ENCODE measurements around the gene PRCC.

DNA sequence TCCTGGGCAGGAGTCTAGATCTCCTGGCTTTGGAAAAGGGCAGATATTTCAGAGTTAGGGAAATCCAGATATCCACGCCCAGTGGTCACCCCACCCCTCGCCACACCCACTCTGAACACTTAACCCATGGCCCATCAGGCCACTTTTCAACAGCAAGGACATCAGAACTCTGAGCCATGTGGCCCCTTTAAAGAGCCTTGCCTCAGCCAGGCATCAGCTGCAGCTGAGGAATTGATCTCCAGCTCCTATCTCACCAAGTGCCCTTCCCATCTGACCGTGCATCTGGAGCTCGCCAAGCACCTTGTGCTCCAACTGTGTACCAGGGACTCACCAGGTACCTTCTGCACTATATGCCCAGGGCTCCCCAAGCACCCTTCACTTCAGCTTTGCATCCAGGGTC lies 69.6 kb downstream of the PRCC start:
- no peak for TF ChIP-seq CTCF (IDR thresholded peaks at IDR 0.05; ENCODE audit: control extremely low read depth in 1 of 3, insufficient read depth in 1 of 3, low read depth in 1 of 3, low read length in 3 of 3)
- no peak for TF ChIP-seq POLR2A (IDR thresholded peaks at IDR 0.05; ENCODE audit: control extremely low read depth in 1 of 2, low read depth in 2 of 2, low read length in 2 of 2)
- no peak for TF ChIP-seq SUZ12 (IDR thresholded peaks at IDR 0.05; ENCODE audit: low read length)
- TF ChIP-seq POLR2AphosphoS5 (IDR thresholded peaks at IDR 0.05; ENCODE audit: low read depth, low read length), result no peak
- no peak for TF ChIP-seq CHD2 (IDR thresholded peaks at IDR 0.05; ENCODE audit: low read length)
- TF ChIP-seq HDAC2 (IDR thresholded peaks at IDR 0.05; ENCODE audit: borderline replicate concordance in 1 of 2, low read depth in 2 of 2, low read length in 2 of 2), result no peak
- no peak for TF ChIP-seq HDAC6 (IDR thresholded peaks at IDR 0.05; ENCODE audit: low read depth, low read length)
- TF ChIP-seq GABPA (IDR thresholded peaks at IDR 0.05; ENCODE audit: borderline replicate concordance, insufficient read depth, low read length), result no peak
- no peak for TF ChIP-seq SIRT6 (IDR thresholded peaks at IDR 0.05; ENCODE audit: low read length)
